Measurements from ENCODE around the gene SKI. TPM values are rescaled to one million over a fixed set of nuclear protein-coding genes. Genes with fewer than 3 reads are reported as not detected.
A peak's percentile ranks its signal among the peaks of the same experiment; 100 is the strongest.

The SKI gene
- total and polyA plus RNA-seq, 2 donors (not counting 1 experiment from before 2014, with no cell fraction given): 14.9 to 74.9 TPM

- H3K4me3 Mint-ChIP-seq: peak overlapping the region; percentile 35
- Histone ChIP-seq H3K9ac (ENCODE audit: low read length) (no peak overlapping the region), H3K9me3 (ENCODE audit: control extremely low read depth in 1 of 3, control insufficient read depth in 2 of 3, insufficient read depth in 1 of 3, low read length in 2 of 3) (peaks cover 0 to 3% (median 0%) of the 10 kb centered on the region in 3 donors), H3K27me3 (replicated peaks in 1 of 4; ENCODE audit: control extremely low read depth in 1 of 4, control insufficient read depth in 3 of 4, insufficient read depth in 4 of 4, low read length in 3 of 4) (no peaks in the 10 kb centered on the region), H3K79me2 (ENCODE audit: control insufficient read depth, insufficient read depth, low read length) (peaks cover 6% of the 10 kb centered on the region), H3K4me2 (replicated peaks; ENCODE audit: low read depth, low read length, poor library complexity, severe bottlenecking) (peak overlapping the region; percentile 35), H2AFZ (ENCODE audit: insufficient read depth, low read depth, low read length, poor library complexity, severe bottlenecking) (no peak overlapping the region), H3K36me3 (replicated peaks in 1 of 2; ENCODE audit: control extremely low read depth in 1 of 2, control insufficient read depth in 1 of 2, extremely low read depth in 1 of 2, insufficient read depth in 2 of 2, low read length in 1 of 2) (no peaks in the 10 kb centered on the region), H4K20me1 (ENCODE audit: control insufficient read depth, insufficient read depth, low read length, poor library complexity, severe bottlenecking) (no peaks in the 10 kb centered on the region), H3K27ac (ENCODE audit: low read length in 2 of 2) (peak overlapping the region; percentile 18 to 55), H3K4me3 (ENCODE audit: control extremely low read depth in 1 of 5, extremely low read depth in 1 of 5, insufficient read depth in 1 of 5, low read depth in 2 of 5, low read length in 4 of 5) (no peak overlapping the region), H3K4me1 (ENCODE audit: control insufficient read depth in 2 of 2, insufficient read depth in 2 of 2, low read length in 2 of 2) (peaks cover 50 to 63% of the 10 kb centered on the region in 2 donors)
- peak overlapping the region; percentile 80 for H3K27ac Mint-ChIP-seq
- ATAC-seq (ENCODE audit: low read depth) (no peak), DNase-seq (peak; percentile 45)
- ChIA-PET POLR2A (no interaction called here), CTCF (interaction anchor here (0.8 to 1.4 kb wide), 2 partner anchors 179 to 213 kb away, joined by 3 to 14 read pairs; no protein-coding TSS in a partner anchor)
- intact Hi-C loops (cut with micrococcal nuclease): no loop called here
- 63% methylated on average over 3 of the region's 9 CpGs for WGBS (ENCODE audit: insufficient coverage)
- TF ChIP-seq EZH2 (IDR thresholded peaks at IDR 0.05; ENCODE audit: borderline replicate concordance, insufficient read depth, low read depth, low read length, poor library complexity, severe bottlenecking) (no peak), CTCF (IDR thresholded peaks at IDR 0.05) (no peak)
- no peaks in the 10 kb centered on the region for H3K27me3 Mint-ChIP-seq
- no peaks in the 10 kb centered on the region for H3K9me3 Mint-ChIP-seq (ENCODE audit: insufficient read depth)
- peaks cover 44% of the 10 kb centered on the region for H3K4me1 Mint-ChIP-seq
These were observed 26.0 kb upstream of the SKI start for GRCh38 chr1:2202008-2202575.

GRCh38 chr1:2202843-2203601, 25.1 kb upstream of the SKI start:
- Histone ChIP-seq H3K36me3 (replicated peaks in 1 of 2; ENCODE audit: control extremely low read depth in 1 of 2, control insufficient read depth in 1 of 2, extremely low read depth in 1 of 2, insufficient read depth in 2 of 2, low read length in 1 of 2) (no peaks in the 10 kb centered on the region), H3K27me3 (replicated peaks in 1 of 4; ENCODE audit: control extremely low read depth in 1 of 4, control insufficient read depth in 3 of 4, insufficient read depth in 4 of 4, low read length in 3 of 4) (no peaks in the 10 kb centered on the region), H3K4me2 (replicated peaks; ENCODE audit: low read depth, low read length, poor library complexity, severe bottlenecking) (no peak overlapping the region), H3K9me3 (ENCODE audit: control extremely low read depth in 1 of 3, control insufficient read depth in 2 of 3, insufficient read depth in 1 of 3, low read length in 2 of 3) (peaks cover 0 to 3% (median 0%) of the 10 kb centered on the region in 3 donors), H3K79me2 (ENCODE audit: control insufficient read depth, insufficient read depth, low read length) (peaks cover 2% of the 10 kb centered on the region), H3K9ac (ENCODE audit: low read length) (no peak overlapping the region), H3K27ac (ENCODE audit: low read length in 2 of 2) (peak overlapping the region in 1 of 2 donors; percentile 55), H3K4me3 (ENCODE audit: control extremely low read depth in 1 of 5, extremely low read depth in 1 of 5, insufficient read depth in 1 of 5, low read depth in 2 of 5, low read length in 4 of 5) (no peak overlapping the region), H4K20me1 (ENCODE audit: control insufficient read depth, insufficient read depth, low read length, poor library complexity, severe bottlenecking) (no peaks in the 10 kb centered on the region), H2AFZ (ENCODE audit: insufficient read depth, low read depth, low read length, poor library complexity, severe bottlenecking) (no peak overlapping the region), H3K4me1 (ENCODE audit: control insufficient read depth in 2 of 2, insufficient read depth in 2 of 2, low read length in 2 of 2) (peaks cover 50 to 62% of the 10 kb centered on the region in 2 donors)
- DNase-seq (peak; percentile 42), ATAC-seq (ENCODE audit: low read depth) (no peak)
- Mint-ChIP-seq H3K4me1 (peaks cover 44% of the 10 kb centered on the region), H3K9me3 (ENCODE audit: insufficient read depth) (no peaks in the 10 kb centered on the region), H3K27me3 (no peaks in the 10 kb centered on the region), H3K4me3 (peak overlapping the region; percentile 26), H3K27ac (no peak overlapping the region)
- ChIA-PET CTCF (interaction anchor here (0.8 to 2.1 kb wide), 5 partner anchors 8 to 212 kb away, joined by 3 to 18 read pairs (median 6); partner anchors contain the start of gene FAAP20), POLR2A (no interaction called here)
- intact Hi-C loops (cut with micrococcal nuclease): no loop called here
- TF ChIP-seq EZH2 (IDR thresholded peaks at IDR 0.05; ENCODE audit: borderline replicate concordance, insufficient read depth, low read depth, low read length, poor library complexity, severe bottlenecking) (no peak), CTCF (IDR thresholded peaks at IDR 0.05) (no peak)
- WGBS (ENCODE audit: insufficient coverage): 97% methylated on average over 13 of the region's 15 CpGs

Measured in B cell (primary cell).